ENCODE results near the gene TRAM2.
A peak's percentile ranks its signal among the peaks of the same experiment; 100 is the strongest.

Gene TRAM2

DNA sequence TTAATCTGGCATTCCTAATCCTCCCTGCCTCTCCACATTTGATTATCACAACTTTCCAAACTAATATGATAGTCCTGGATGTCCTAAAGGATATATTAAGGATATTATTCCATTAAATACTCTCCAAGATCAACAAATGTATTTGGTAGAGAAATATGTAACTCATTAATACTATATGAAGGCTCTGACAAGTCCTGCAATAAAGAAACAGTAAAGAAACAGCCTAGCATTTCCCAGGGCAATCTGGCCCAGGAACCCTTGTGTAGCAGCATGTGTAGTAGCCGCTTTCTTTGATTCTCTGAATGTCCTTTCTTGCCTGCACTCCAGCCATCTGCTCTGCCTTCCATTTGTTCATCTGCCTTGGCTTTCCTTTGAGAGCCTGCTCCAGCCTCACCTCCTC, 23.7 kb downstream of the TRAM2 start:
- TF ChIP-seq, protein P1, sequence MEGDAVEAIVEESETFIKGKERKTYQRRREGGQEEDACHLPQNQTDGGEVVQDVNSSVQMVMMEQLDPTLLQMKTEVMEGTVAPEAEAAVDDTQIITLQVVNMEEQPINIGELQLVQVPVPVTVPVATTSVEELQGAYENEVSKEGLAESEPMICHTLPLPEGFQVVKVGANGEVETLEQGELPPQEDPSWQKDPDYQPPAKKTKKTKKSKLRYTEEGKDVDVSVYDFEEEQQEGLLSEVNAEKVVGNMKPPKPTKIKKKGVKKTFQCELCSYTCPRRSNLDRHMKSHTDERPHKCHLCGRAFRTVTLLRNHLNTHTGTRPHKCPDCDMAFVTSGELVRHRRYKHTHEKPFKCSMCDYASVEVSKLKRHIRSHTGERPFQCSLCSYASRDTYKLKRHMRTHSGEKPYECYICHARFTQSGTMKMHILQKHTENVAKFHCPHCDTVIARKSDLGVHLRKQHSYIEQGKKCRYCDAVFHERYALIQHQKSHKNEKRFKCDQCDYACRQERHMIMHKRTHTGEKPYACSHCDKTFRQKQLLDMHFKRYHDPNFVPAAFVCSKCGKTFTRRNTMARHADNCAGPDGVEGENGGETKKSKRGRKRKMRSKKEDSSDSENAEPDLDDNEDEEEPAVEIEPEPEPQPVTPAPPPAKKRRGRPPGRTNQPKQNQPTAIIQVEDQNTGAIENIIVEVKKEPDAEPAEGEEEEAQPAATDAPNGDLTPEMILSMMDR (IDR thresholded peaks at IDR 0.05) = no peak
- Histone ChIP-seq H3K4me3 (no peak overlapping the region), H3K27ac (peak overlapping the region in 1 of 2 donors; percentile 85)
- DNase-seq (ENCODE audit: low spot score) = no peak

DNA sequence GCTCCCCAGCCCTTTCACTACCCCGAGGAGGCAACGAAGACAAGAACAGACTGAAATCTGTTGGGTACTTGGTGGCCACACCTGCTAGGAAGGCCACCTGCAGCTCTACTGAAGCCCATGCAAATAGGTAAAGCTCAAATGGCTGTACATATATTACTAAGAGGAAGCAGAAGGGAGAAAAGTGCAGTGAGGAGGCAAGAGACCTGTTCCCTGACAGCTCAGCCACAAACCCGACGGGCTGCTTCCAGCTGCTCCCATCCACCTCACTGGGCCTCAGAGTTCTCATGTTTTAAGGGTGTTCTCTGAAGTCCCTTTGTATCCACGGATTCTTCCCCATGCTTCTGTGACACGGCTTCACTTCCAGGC, 24.6 kb downstream of the TRAM2 start:
- peak overlapping the region; percentile 57 to 85 for H3K27ac ChIP-seq
- DNase-seq (ENCODE audit: low spot score) = no peak
- TF ChIP-seq, protein P1 (IDR thresholded peaks at IDR 0.05) = no peak
- H3K4me3 ChIP-seq = peak overlapping the region; percentile 46

DNA sequence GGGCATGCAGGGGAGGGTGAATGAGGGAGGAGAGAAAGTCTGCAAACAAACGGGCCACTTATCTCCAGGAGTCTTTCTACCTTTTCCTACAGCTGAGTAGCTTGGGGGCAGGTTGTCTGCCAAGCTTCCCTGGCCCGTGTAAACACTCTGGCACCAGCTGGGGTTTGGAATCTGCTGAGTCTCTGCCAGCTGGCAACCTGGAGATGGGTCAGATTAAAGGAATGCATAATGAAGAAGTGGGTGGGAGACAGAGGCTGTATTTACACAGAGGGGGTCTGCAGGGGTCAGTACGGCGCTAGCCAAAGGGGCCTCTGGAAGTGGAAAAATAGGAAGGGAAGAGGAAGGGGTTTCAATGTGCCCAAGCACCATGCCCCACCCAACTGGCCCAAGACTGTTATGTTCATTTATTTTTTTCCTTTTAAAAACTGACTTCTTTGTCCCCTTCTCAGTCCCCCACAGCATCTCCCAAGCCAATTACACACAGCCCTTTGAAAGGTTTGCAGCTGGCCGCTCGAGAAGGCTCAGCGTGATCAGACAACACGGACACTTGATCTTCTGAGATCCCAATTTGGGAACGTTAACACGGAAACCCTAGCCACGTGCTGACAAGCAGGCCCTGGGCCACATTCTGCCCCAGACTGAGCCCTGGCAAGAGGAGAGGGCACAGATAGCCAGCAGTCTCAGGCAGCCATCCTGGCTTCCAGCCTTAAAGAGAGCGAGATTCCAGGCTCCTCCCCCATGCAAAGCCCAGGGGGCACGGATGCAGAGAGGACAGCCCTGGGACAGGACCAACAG, 25.2 kb downstream of the TRAM2 start:
- peak overlapping the region; percentile 57 to 85 for H3K27ac ChIP-seq
- DNase-seq (ENCODE audit: low spot score) = peak; percentile 84
- H3K4me3 ChIP-seq = peak overlapping the region; percentile 46
- TF ChIP-seq, protein P1 (IDR thresholded peaks at IDR 0.05) = no peak

DNA sequence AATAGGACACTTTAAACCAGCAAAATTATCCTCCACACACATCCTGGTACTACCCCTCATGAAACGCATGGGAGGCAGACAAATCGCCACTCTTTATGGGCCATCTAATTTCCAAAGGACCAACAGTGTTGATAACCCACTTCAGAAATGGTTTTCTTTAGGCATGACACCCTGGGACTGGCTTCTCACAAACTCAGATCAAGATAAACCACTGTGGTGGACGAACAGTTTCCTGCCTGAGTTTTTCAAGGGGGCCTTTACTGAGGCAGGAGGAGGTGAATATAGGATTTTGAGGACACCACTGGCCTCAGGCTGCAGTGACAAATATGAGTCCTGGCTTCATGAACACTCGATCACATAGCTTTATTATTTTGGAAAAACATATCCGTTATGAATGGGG, 26.0 kb downstream of the TRAM2 start:
- TF ChIP-seq, protein P1 (IDR thresholded peaks at IDR 0.05) = no peak
- H3K27ac ChIP-seq = peak overlapping the region in 1 of 2 donors; percentile 85
- H3K4me3 ChIP-seq = peak overlapping the region; percentile 46
- DNase-seq (ENCODE audit: low spot score) = no peak

DNA sequence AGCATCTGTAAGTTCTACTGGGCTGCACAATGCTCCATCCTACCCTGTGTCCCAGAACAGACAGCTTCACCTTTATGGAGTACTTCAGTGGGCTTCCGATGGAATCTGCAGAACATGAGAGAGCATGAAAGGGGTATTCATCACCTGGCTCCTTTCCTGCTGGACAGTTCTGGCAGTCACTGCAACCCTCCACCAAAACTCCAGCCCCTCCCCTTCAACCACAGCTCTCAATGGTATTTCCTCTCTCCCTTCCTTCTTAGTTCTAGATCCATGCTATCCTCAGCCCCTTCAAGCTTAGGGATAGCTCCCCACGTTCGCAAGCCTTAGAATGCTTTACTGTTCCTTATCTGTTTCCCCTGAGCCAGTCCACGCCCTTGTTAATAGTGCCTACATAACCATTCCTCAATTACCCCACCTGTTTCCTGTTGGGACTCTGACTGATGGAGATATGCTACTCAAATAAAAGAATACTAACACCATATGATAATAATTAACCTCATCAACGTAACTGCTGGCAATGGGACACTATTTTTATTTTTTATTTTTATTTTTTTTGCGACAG, 26.8 kb downstream of the TRAM2 start:
- no peak for DNase-seq (ENCODE audit: low spot score)
- H3K27ac ChIP-seq = peak overlapping the region in 1 of 2 donors; percentile 47
- TF ChIP-seq, protein P1 (IDR thresholded peaks at IDR 0.05) = no peak
- H3K4me3 ChIP-seq = no peak overlapping the region

DNA sequence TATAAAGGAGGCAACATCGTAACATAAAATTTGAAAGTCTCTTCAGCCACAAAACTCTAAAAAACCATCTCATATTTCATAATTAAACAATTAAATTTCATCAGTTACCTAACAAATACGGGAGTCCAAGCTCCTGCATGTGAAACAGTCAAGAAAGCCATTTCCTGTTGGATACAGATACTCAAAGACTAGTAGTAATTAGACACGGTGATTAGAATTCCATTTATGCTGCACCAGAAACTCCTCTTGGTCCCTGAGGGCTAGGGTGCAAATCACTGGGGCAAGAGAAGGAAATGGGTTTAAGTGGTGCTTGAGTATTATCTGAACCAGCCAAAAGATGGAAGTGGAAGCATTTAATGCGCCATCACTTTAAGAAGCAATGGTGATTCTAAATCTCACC, 27.4 kb downstream of the TRAM2 start:
- Histone ChIP-seq H3K4me3 (no peak overlapping the region), H3K27ac (peak overlapping the region in 1 of 2 donors; percentile 47)
- DNase-seq (ENCODE audit: low spot score) = no peak
- TF ChIP-seq, protein P1 (IDR thresholded peaks at IDR 0.05) = no peak

DNA sequence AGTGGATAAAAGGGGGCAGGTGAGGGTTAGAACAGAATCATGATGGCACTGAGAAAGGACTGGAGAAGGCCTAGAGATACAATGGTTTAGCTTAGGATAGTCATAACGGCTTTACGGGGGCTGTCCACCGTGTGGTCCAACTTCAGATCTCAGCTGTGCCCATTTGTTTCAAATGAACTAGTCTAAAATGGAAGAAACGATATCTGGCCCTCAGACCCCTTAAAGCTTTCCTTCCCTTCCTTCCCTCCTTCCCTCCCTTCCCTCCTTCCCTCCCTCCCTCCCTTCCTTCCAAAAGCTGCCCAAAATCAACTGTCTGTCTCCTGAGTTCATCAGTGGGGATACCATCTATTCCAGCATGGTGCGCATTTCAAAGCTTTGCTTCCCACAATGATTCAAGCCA, 27.9 kb downstream of the TRAM2 start:
- DNase-seq (ENCODE audit: low spot score) = no peak
- Histone ChIP-seq H3K4me3 (no peak overlapping the region), H3K27ac (no peak overlapping the region)
- TF ChIP-seq, protein P1 (IDR thresholded peaks at IDR 0.05) = no peak
